OCI-LY3 (cell line): ENCODE data around the gene TMC6.
"Not testable (repeated sequence)": the region's sequence is repeated elsewhere in the genome, so short reads cannot be mapped to it uniquely, and the experiment has no call there.

Source experiments
- H2AFZ ChIP-seq: fragments of 200-600, 300-600 bp; shearing (Covaris generic); 2 replicates; pipeline ENCODE4 v1.6.0; 2014; ENCODE audit warnings: antibody characterized with exemption, low read depth, low read length
- H3K27ac ChIP-seq: fragments of 200-600, 300-600 bp; sonication (generic); 2 replicates; pipeline ENCODE4 v1.5.1; 2014; ENCODE audit warnings: mild to moderate bottlenecking, low read length, moderate library complexity, mixed read lengths
- H3K27me3 ChIP-seq: fragments of 200-600, 300-600 bp; sonication (generic); 2 replicates; pipeline ENCODE4 v1.6.1; 2014; ENCODE audit warnings: low read depth, low read length, mixed read lengths
- H3K36me3 ChIP-seq: fragments of 200-600, 300-600 bp; sonication (generic); replicated peaks from 2 replicates; pipeline ENCODE3; 2014; ENCODE audit warnings: low read depth, low read length, mixed read lengths
- H3K4me1 ChIP-seq: fragments of 300-600, 200-600 bp; sonication (generic); 2 replicates; pipeline ENCODE4 v1.6.1; 2014; ENCODE audit warnings: low read length, mixed read lengths
- H3K4me2 ChIP-seq: fragments of 200-600, 300-600 bp; sonication (generic); 2 replicates; pipeline ENCODE4 v1.6.1; 2014; ENCODE audit warnings: low read length, mixed read lengths
- H3K4me3 ChIP-seq: fragments of 300-600, 200-600 bp; sonication (generic); 2 replicates; pipeline ENCODE4 v1.5.1; 2014; ENCODE audit warnings: antibody characterized with exemption, mild to moderate bottlenecking, low read length, moderate library complexity
- H3K79me2 ChIP-seq: fragments of 300-600, 200-600 bp; shearing (Covaris generic); 2 replicates; pipeline ENCODE4 v1.6.1; 2014; ENCODE audit warnings: mild to moderate bottlenecking, low read length, mixed read lengths
- H3K9ac ChIP-seq: fragments of 300-600, 200-600 bp; shearing (Covaris generic); 2 replicates; pipeline ENCODE4 v1.6.0; 2014; ENCODE audit warnings: mild to moderate bottlenecking, low read length, moderate library complexity
- H3K9me3 ChIP-seq: fragments of 200-600, 300-600 bp; shearing (Covaris generic); 2 replicates; pipeline ENCODE4 v1.6.1; 2014; ENCODE audit warnings: low read length, mixed read lengths; ENCODE audit not compliant: insufficient read depth
- H4K20me1 ChIP-seq: fragments of 200-600, 300-600 bp; sonication (generic); 2 replicates; pipeline ENCODE4 v1.6.1; 2016; ENCODE audit warnings: low read length, mixed read lengths; ENCODE audit not compliant: insufficient read depth
- EZH2phosphoT487 ChIP-seq: fragments of 200-600 bp; shearing (Covaris generic); IDR thresholded peaks from 2 replicates; pipeline ENCODE4 v1.6.1; 2018; ENCODE audit warnings: antibody characterized with exemption, mixed run types, low read depth
- TF ChIP-seq, protein P1 (sequence below): fragments of 200-600, 300-600 bp; sonication (generic); IDR thresholded peaks from 2 replicates; pipeline ENCODE4 v1.5.1; 2014; ENCODE audit warnings: antibody characterized with exemption, low read length, low read depth

TMC6 gene

DNA sequence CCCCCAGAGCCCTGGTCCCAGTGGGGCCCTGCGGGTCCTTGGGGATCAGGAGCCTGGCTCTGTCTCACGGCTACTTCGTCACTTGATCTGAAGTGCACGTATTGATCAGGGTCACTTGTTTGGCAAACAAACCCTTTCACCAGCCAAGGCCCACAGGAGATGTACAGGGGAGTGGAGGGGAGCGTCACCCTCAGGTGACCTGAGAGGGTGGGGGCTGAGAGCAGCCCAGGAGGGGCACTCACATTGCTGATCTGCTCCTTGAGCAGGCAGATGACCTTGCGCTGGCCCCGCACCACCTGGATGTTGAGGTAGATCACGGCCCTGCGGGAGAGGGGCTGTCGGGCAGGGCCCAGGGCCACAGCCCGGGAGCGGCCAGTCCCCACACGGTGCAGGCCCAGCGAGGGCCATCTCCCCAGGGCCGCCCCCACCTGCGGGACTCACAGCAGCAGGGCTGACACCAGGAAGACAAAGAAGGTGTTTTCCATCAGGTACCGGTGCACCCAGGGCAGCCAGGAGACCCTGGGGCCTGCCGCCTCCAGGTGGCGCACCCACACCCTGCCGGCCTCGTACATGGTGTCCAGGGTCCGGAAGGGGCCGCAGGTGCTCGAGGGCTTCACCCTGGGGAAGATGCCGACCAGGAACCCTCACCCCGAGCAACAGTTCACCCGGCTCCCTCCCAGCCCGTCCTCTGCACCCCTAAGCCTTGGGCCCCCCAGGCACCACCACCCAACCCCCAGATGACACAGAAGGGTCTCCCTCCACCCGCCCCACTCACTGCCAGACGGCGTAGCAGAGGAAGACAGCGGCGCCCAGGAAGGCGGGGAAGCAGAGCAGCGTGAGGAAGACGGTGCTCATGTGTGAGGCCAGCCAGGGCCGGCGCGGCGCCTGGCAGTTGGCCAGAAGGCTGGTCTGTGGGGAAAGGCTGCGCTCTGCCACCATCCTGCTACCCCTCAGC lies 11.3 kb downstream of the TMC6 start:
- Histone ChIP-seq H3K9ac (no peak overlapping the region), H3K36me3 (peaks cover 60% of the 10 kb centered on the region), H3K4me2 (no peak overlapping the region), H3K4me3 (no peak overlapping the region), H2AFZ (no peak overlapping the region), H3K9me3 (no peaks in the 10 kb centered on the region), H4K20me1 (peaks cover 16% of the 10 kb centered on the region; the same call in 1 of the 2 replicates), H3K27ac (no peak overlapping the region), H3K79me2 (no peaks in the 10 kb centered on the region), H3K4me1 (peaks cover 29% of the 10 kb centered on the region), H3K27me3 (no peaks in the 10 kb centered on the region)
- TF ChIP-seq, protein P1, sequence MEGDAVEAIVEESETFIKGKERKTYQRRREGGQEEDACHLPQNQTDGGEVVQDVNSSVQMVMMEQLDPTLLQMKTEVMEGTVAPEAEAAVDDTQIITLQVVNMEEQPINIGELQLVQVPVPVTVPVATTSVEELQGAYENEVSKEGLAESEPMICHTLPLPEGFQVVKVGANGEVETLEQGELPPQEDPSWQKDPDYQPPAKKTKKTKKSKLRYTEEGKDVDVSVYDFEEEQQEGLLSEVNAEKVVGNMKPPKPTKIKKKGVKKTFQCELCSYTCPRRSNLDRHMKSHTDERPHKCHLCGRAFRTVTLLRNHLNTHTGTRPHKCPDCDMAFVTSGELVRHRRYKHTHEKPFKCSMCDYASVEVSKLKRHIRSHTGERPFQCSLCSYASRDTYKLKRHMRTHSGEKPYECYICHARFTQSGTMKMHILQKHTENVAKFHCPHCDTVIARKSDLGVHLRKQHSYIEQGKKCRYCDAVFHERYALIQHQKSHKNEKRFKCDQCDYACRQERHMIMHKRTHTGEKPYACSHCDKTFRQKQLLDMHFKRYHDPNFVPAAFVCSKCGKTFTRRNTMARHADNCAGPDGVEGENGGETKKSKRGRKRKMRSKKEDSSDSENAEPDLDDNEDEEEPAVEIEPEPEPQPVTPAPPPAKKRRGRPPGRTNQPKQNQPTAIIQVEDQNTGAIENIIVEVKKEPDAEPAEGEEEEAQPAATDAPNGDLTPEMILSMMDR: peak; percentile 44
- no peak for TF ChIP-seq EZH2phosphoT487

DNA sequence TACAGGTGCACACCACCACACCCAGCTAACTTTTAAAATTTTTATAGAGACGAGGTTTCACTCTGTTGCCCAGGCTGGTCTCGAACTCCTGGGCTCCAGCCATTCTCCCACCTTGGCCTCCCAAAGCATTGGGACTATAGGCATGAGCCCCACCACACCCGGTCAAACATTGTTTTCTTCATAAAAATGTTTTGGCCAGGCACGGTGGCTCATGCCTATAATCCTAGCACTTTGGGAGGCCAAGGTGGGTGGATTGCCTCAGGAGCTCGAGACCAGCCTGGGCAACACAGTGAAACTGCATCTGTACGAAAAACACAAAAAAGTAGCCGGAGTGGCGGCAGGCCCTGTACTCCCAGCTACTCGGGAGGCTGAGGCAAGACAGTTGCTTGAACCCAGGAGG lies 12.1 kb downstream of the TMC6 start:
- Histone ChIP-seq H3K36me3 (peaks cover 58% of the 10 kb centered on the region), H4K20me1 (peaks cover 13% of the 10 kb centered on the region; the same call in 1 of the 2 replicates), H3K4me3 (no peak overlapping the region), H2AFZ (no peak overlapping the region), H3K79me2 (no peaks in the 10 kb centered on the region), H3K4me1 (peaks cover 21% of the 10 kb centered on the region), H3K27ac (no peak overlapping the region), H3K9me3 (no peaks in the 10 kb centered on the region), H3K4me2 (no peak overlapping the region), H3K9ac (no peak overlapping the region), H3K27me3 (no peaks in the 10 kb centered on the region)
- TF ChIP-seq, protein P1: no peak
- TF ChIP-seq EZH2phosphoT487: no peak

- H3K4me3 ChIP-seq, H4K20me1 ChIP-seq, H3K9ac ChIP-seq, H3K4me2 ChIP-seq, H3K27me3 ChIP-seq, H3K9me3 ChIP-seq, H2AFZ ChIP-seq, H3K79me2 ChIP-seq, H3K27ac ChIP-seq: not testable (repeated sequence)
- Histone ChIP-seq H3K4me1 (peaks cover 17% of the 10 kb centered on the region), H3K36me3 (peaks cover 58% of the 10 kb centered on the region)
These were observed 12.8 kb downstream of the TMC6 start for GRCh38 chr17:78115803-78116202.

DNA sequence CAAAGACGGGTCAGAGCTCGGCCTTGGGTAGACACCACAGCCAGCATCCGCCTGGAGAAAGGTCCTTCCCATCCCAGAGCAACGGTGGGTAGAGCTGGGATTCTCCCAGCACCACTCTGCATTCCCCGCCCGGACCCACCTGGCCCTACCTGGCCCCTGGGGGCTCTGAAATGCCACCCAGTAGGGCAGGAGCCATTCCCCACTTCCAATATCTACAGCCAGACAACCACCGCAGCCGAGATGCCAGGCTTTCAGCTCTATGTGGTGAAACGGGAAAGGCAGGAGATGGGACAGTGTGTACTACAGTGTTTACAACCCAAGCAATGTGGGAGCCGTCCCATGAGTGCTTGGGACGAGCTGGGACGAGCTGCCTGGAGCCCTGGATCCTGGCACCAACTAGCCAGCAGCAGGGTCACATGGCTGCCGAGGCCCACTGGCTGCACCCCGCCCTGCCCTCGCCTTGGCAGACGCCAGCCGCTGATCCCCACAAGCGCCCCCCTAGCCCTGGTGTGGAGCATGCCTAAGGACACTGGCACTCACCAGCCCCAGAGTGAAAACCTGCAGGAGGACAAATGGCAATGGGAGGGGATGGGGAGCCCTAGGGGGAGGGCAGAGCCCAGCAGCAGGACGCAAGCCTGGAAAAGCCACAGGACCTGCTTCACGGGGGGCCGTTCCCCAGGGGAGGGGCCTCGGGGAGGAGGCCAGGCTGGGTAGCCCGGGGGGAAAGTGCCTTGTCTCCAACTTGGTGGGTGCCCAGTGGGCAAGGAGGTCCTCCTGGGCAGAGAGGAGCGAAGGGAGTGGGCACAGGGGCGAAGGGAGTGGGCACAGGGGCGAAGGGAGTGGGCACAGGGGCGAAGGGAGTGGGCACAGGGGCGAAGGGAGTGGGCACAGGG lies 13.5 kb downstream of the TMC6 start:
- Histone ChIP-seq H3K4me1 (peaks cover 17% of the 10 kb centered on the region), H3K4me2 (no peak overlapping the region), H3K9ac (no peak overlapping the region), H3K79me2 (no peaks in the 10 kb centered on the region), H3K4me3 (no peak overlapping the region), H2AFZ (no peak overlapping the region), H3K27me3 (no peaks in the 10 kb centered on the region), H3K27ac (no peak overlapping the region), H4K20me1 (peaks cover 8% of the 10 kb centered on the region; the same call in 1 of the 2 replicates), H3K36me3 (peaks cover 60% of the 10 kb centered on the region), H3K9me3 (no peaks in the 10 kb centered on the region)
- TF ChIP-seq EZH2phosphoT487: no peak
- TF ChIP-seq, protein P1: no peak
